ENCODE measurements around the gene SCN4A. TPM values are rescaled to one million over a fixed set of nuclear protein-coding genes. Genes with fewer than 3 reads are reported as not detected.
"Not testable (repeated sequence)": the region's sequence is repeated elsewhere in the genome, so short reads cannot be mapped to it uniquely, and the experiment has no call there.

The SCN4A gene
- total RNA-seq, 1 donor from 2014 or later: not detected

DNA sequence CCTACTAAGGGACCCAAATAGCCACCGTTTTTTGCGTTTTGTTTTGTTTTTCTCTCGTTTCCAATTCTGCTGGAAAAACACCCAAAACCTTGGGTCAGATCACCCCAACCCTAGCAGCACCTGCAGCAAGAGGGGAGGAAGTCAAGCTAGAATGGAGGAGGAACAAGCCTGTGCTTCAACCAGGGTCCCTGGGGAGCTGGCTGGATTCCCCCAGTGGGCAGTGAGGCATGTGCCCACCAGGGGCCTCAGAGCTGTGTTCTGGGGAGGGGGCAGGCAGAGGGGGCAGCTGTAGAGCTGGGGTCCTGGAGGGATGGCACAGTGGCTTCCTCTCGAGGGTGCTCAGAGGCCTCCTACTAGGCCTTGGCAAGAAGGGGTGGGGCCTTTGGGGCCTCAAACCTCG lies 47.1 kb downstream of the SCN4A start:
- Histone ChIP-seq H3K27ac (no peak overlapping the region), H3K9me3 (no peaks in the 10 kb centered on the region), H3K27me3 (no peaks in the 10 kb centered on the region), H3K36me3 (no peaks in the 10 kb centered on the region), H3K4me1 (peaks cover under 1% of the 10 kb centered on the region), H3K4me3 (no peak overlapping the region)
- intact Hi-C loops (cut with DNase I): no loop called here
- TF ChIP-seq, protein P1, sequence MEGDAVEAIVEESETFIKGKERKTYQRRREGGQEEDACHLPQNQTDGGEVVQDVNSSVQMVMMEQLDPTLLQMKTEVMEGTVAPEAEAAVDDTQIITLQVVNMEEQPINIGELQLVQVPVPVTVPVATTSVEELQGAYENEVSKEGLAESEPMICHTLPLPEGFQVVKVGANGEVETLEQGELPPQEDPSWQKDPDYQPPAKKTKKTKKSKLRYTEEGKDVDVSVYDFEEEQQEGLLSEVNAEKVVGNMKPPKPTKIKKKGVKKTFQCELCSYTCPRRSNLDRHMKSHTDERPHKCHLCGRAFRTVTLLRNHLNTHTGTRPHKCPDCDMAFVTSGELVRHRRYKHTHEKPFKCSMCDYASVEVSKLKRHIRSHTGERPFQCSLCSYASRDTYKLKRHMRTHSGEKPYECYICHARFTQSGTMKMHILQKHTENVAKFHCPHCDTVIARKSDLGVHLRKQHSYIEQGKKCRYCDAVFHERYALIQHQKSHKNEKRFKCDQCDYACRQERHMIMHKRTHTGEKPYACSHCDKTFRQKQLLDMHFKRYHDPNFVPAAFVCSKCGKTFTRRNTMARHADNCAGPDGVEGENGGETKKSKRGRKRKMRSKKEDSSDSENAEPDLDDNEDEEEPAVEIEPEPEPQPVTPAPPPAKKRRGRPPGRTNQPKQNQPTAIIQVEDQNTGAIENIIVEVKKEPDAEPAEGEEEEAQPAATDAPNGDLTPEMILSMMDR (IDR thresholded peaks at IDR 0.05): no peak
- ATAC-seq: no peak
- no peak for DNase-seq

DNA sequence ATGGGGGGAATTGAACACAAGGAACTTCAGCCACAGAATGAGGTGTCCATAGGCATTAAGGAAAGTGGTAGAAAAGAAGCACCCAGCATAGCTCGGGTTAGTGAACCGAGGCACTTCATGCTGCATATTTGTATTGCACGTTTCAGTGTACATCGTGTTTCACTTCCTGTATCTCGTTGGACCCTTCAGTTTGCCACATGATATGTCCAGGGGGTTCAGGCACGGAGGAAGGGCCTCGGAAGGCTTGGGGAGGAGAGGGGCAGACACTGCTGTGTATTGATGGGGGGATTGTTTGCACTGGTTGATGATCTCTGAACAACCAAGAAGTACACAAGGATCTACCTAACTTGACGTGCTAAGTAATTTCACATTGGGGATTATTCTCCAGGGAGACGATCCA lies 50.3 kb downstream of the SCN4A start:
- H3K27me3 ChIP-seq; H3K9me3 ChIP-seq; H3K4me3 ChIP-seq; intact Hi-C loops (cut with DNase I); H3K4me1 ChIP-seq; ATAC-seq; DNase-seq; H3K36me3 ChIP-seq; H3K27ac ChIP-seq: not testable (repeated sequence)

DNA sequence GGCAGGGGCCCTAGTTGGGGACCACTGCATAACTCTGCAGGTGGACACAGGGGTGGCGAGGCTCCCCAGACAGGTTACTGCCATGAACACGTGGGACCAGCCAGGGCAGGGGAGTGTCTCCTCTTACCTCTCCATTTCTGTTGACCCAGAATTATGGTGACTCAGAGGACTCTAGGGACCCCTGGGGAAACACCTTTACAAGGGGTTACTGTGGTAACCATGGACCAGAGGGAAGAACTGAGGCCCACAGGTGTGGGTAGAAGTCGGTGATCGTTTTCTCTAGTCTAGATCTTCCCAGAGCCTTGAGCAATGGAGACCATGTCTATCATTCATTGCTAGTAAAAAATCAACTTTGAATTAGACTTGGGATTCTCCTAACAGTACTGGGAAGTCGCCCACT lies 51.9 kb downstream of the SCN4A start:
- H3K27me3 ChIP-seq; DNase-seq; H3K4me1 ChIP-seq; intact Hi-C loops (cut with DNase I); ATAC-seq; H3K4me3 ChIP-seq; H3K36me3 ChIP-seq; H3K27ac ChIP-seq; H3K9me3 ChIP-seq: not testable (repeated sequence)

DNA sequence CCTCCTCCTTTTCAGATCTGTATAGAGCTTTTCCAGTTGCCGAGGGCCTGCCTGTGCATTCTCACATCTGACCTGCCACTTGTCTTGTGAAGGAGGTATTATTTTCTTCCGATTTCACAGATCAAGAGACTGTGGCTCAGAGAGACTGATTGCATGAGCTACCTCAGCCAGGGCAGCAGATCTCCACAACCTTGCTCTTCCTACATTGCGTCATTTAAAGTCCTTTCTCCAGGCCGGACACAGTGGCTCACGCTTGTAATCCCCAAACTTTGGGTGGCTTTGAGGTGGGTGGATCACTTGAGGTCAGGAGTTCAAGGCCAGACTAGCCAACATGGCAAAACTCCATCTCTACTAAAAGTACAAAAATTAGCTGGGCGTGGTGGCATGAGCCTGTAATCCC lies 52.7 kb downstream of the SCN4A start:
- H3K9me3 ChIP-seq; ATAC-seq; H3K36me3 ChIP-seq; DNase-seq; intact Hi-C loops (cut with DNase I); H3K4me3 ChIP-seq; H3K4me1 ChIP-seq; H3K27me3 ChIP-seq; H3K27ac ChIP-seq: not testable (repeated sequence)

DNA sequence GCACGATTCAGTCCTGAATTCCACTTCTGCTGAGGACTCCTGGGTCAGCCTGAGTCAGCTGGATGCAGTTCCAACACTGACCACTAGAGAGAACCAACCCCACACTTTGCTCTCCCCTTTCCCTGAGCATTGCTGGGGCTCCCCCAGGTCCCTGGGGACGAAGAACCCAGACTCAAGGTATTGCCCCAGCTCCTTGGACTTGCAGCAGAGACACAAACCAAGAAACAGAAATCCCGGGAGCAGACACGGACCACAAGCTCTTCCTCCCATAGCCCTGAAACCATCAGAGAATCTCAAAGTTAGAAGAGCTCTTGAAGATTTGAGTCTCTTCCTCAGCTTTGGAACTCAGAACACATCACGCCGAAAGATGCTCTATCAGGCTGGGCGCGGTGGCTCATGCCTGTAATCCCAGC lies 53.4 kb downstream of the SCN4A start:
- DNase-seq (no peak), ATAC-seq (peak; percentile 94)
- no peak overlapping the region for H3K27ac ChIP-seq
- no peaks in the 10 kb centered on the region for H3K9me3 ChIP-seq
- TF ChIP-seq, protein P1 (IDR thresholded peaks at IDR 0.05): peak; percentile 95
- H3K4me1 ChIP-seq: peaks cover 4% of the 10 kb centered on the region
- H3K27me3 ChIP-seq: peaks cover 8% of the 10 kb centered on the region
- intact Hi-C loops (cut with DNase I): loop anchor here (10.0 kb wide), 2 partner anchors 105 to 215 kb away; partner anchors contain the start of genes ERN1 and ICAM2
- no peak overlapping the region for H3K4me3 ChIP-seq
- H3K36me3 ChIP-seq: no peaks in the 10 kb centered on the region

DNA sequence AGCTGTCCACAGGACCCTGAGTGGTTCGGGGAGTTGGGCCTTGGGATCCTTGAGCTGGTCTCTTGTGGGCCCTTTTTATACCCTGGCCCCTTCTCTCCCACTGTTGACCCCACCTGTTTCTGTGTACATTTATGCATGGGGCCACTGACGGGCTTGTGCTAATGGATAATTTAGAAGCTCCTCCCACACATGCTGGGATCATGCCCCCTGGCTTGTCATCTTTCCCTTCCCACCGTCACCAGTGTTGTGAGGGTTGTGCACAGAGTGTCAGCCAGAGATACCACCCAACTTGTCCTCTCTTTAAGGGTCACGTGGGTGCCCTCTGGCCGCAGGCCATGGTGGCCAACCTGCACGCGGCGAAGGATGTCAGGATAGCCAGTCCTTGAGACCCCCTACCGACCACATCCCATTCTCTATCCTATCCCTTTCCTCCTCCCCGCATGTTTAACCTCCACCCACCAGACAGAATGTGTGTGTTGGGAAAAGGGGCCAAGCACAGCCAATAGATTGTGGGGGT lies 53.9 kb downstream of the SCN4A start, which contains the start of gene GH1:
GH1 (minus strand) TSS at position 51 of the 517 bp plus-strand sequence. CDS start 63 bp downstream, outside the sequence.
- H3K27me3 ChIP-seq, H3K27ac ChIP-seq, H3K9me3 ChIP-seq, H3K4me3 ChIP-seq, DNase-seq, H3K36me3 ChIP-seq, H3K4me1 ChIP-seq, ATAC-seq: not testable (repeated sequence)
- intact Hi-C loops (cut with DNase I): loop anchor here (10.0 kb wide), 2 partner anchors 106 to 216 kb away; partner anchors contain the start of genes ERN1 and ICAM2

DNA sequence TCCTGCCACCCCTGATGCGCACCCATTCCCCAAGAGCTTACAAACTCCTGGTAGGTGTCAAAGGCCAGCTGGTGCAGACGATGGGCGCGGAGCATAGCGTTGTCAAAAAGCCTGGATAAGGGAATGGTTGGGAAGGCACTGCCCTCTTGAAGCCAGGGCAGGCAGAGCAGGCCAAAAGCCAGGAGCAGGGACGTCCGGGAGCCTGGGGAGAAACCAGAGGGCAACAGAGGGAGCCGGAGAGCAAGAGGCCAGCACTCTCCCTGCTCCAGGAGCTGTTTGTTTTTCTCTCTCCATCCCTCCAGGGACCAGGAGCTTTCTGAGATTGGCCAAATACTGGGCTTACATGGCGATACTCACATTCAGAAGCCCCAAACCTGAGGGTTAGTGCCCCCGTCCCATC lies 54.4 kb downstream of the SCN4A start:
- peaks cover 4% of the 10 kb centered on the region for H3K4me1 ChIP-seq
- H3K4me3 ChIP-seq: no peak overlapping the region
- no peak for DNase-seq
- H3K36me3 ChIP-seq: no peaks in the 10 kb centered on the region
- TF ChIP-seq, protein P1 (IDR thresholded peaks at IDR 0.05): no peak
- no peaks in the 10 kb centered on the region for H3K9me3 ChIP-seq
- peaks cover 8% of the 10 kb centered on the region for H3K27me3 ChIP-seq
- no peak for ATAC-seq
- intact Hi-C loops (cut with DNase I): loop anchor here (10.0 kb wide), 2 partner anchors 106 to 216 kb away; partner anchors contain the start of genes ERN1 and ICAM2
- H3K27ac ChIP-seq: no peak overlapping the region

DNA sequence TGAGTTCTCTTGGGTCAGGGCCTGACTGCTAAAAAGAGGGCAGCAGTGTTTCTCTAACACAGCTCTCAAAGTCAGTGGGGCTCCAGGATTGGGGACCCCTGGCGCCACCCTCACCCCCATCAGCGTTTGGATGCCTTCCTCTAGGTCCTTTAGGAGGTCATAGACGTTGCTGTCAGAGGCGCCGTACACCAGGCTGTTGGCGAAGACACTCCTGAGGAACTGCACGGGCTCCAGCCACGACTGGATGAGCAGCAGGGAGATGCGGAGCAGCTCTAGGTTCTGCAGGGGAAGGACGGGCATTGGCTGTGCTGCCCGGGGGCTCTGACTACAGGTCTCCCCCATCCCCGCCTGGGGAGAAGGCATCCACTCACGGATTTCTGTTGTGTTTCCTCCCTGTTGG lies 55.1 kb downstream of the SCN4A start:
- DNase-seq (no peak), ATAC-seq (no peak)
- Histone ChIP-seq H3K4me3 (no peak overlapping the region), H3K9me3 (no peaks in the 10 kb centered on the region), H3K36me3 (no peaks in the 10 kb centered on the region), H3K4me1 (peaks cover 4% of the 10 kb centered on the region), H3K27ac (no peak overlapping the region), H3K27me3 (peaks cover 8% of the 10 kb centered on the region)
- intact Hi-C loops (cut with DNase I): loop anchor here (10.0 kb wide), 2 partner anchors 107 to 217 kb away; partner anchors contain the start of genes ERN1 and ICAM2
- TF ChIP-seq, protein P1 (IDR thresholded peaks at IDR 0.05): no peak

DNA sequence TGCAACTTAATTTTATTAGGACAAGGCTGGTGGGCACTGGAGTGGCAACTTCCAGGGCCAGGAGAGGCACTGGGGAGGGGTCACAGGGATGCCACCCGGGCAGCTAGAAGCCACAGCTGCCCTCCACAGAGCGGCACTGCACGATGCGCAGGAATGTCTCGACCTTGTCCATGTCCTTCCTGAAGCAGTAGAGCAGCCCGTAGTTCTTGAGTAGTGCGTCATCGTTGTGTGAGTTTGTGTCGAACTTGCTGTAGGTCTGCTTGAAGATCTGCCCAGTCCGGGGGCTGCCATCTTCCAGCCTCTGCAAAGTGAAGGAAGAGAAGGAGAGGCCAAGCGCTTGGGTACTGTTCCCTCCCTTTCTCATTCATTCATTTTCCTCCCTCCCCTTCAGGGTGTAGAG lies 55.5 kb downstream of the SCN4A start:
- not testable (repeated sequence) for H3K4me3 ChIP-seq, H3K27me3 ChIP-seq, ATAC-seq, H3K27ac ChIP-seq, H3K4me1 ChIP-seq, H3K36me3 ChIP-seq, H3K9me3 ChIP-seq, DNase-seq
- intact Hi-C loops (cut with DNase I): loop anchor here (10.0 kb wide), 2 partner anchors 108 to 218 kb away; partner anchors contain the start of genes ERN1 and ICAM2

Data from upper lobe of right lung (tissue), 1 donor.